IPS-18c (cell line): Measurements from ENCODE around the gene NGB.
A peak's percentile ranks its signal among the peaks of the same experiment; 100 is the strongest.
"Not testable (repeated sequence)": the region's sequence is repeated elsewhere in the genome, so short reads cannot be mapped to it uniquely, and the experiment has no call there.

Experiments
- H3K4me3 ChIP-seq: 2 replicates; pipeline ENCODE4 v1.7.0; 2013; ENCODE audit warnings: low read depth, mild to moderate bottlenecking, low read length, moderate library complexity; ENCODE audit not compliant: insufficient read depth
- H3K9me3 ChIP-seq: one replicate; pipeline ENCODE4 v1.6.1; 2013; ENCODE audit warnings: mild to moderate bottlenecking, low read length, moderate library complexity; ENCODE audit not compliant: control insufficient read depth, insufficient read depth

Gene NGB

GRCh38 chr14:77271113-77271710 is at the start of gene NGB:
TSS of gene NGB (minus strand) at chr14:77271206. CDS start at chr14:77270937, 269 bp downstream.
- Histone ChIP-seq H3K4me3 (peak within 1 kb of the TSS; percentile 49), H3K9me3 (no peaks in the 10 kb centered on the region)

GRCh38 chr14:77320238-77320935 is 49.4 kb upstream of the NGB start, which contains the start of gene POMT2:
TSS of gene POMT2 (minus strand) at chr14:77320883. CDS start at chr14:77320681, 202 bp downstream.
- peaks cover 1% of the 10 kb centered on the region for H3K9me3 ChIP-seq
- H3K4me3 ChIP-seq = peak within 1 kb of the TSS; percentile 100

GRCh38 chr14:77319422-77319821 is 48.4 kb upstream of the NGB start:
- Histone ChIP-seq H3K9me3 (no peaks in the 10 kb centered on the region), H3K4me3 (0 out of 2 replicates have a peak overlapping the region, but pooled peaks have one; percentile 20)

- H3K9me3 ChIP-seq, H3K4me3 ChIP-seq: not testable (repeated sequence)
Measured at GRCh38 chr14:77318756-77319155, 47.8 kb upstream of the NGB start.

- no peaks in the 10 kb centered on the region for H3K9me3 ChIP-seq
- no peak overlapping the region for H3K4me3 ChIP-seq
Measured at GRCh38 chr14:77318006-77318553, 47.1 kb upstream of the NGB start.

GRCh38 chr14:77316872-77317301 is 45.9 kb upstream of the NGB start:
- Histone ChIP-seq H3K9me3 (no peaks in the 10 kb centered on the region), H3K4me3 (no peak overlapping the region)

- Histone ChIP-seq H3K9me3 (no peaks in the 10 kb centered on the region), H3K4me3 (no peak overlapping the region)
Measured at GRCh38 chr14:77316195-77316505, 45.1 kb upstream of the NGB start.

- Histone ChIP-seq H3K9me3 (no peaks in the 10 kb centered on the region), H3K4me3 (peak overlapping the region; percentile 17; the same call in 1 of the 2 replicates)
Measured at GRCh38 chr14:77314539-77315457, 43.8 kb upstream of the NGB start.

- Histone ChIP-seq H3K4me3 (no peak overlapping the region), H3K9me3 (no peaks in the 10 kb centered on the region)
Measured at GRCh38 chr14:77314043-77314442, 43.0 kb upstream of the NGB start.

- Histone ChIP-seq H3K9me3 (no peaks in the 10 kb centered on the region), H3K4me3 (no peak overlapping the region)
Measured at GRCh38 chr14:77313371-77313770, 42.4 kb upstream of the NGB start.

GRCh38 chr14:77311217-77311616 is 40.2 kb upstream of the NGB start:
- Histone ChIP-seq H3K9me3 (no peaks in the 10 kb centered on the region), H3K4me3 (no peak overlapping the region)

GRCh38 chr14:77310026-77310425 is 39.0 kb upstream of the NGB start:
- Histone ChIP-seq H3K9me3 (no peaks in the 10 kb centered on the region), H3K4me3 (no peak overlapping the region)

GRCh38 chr14:77309131-77309530 is 38.1 kb upstream of the NGB start:
- no peaks in the 10 kb centered on the region for H3K9me3 ChIP-seq
- H3K4me3 ChIP-seq = no peak overlapping the region

GRCh38 chr14:77306851-77307496 is 36.0 kb upstream of the NGB start:
- Histone ChIP-seq H3K9me3 (no peaks in the 10 kb centered on the region), H3K4me3 (no peak overlapping the region)

- Histone ChIP-seq H3K4me3 (no peak overlapping the region), H3K9me3 (no peaks in the 10 kb centered on the region)
Measured at GRCh38 chr14:77306416-77306815, 35.4 kb upstream of the NGB start.

- Histone ChIP-seq H3K9me3 (no peaks in the 10 kb centered on the region), H3K4me3 (no peak overlapping the region)
Measured at GRCh38 chr14:77305696-77306095, 34.7 kb upstream of the NGB start.
